ENCODE results near the gene OR2T35.
"Not testable (repeated sequence)": the region's sequence is repeated elsewhere in the genome, so short reads cannot be mapped to it uniquely, and the experiment has no call there.

OR2T35 gene

GRCh38 chr1:248645178-248645577 lies at the start of gene OR2T35:
OR2T35 (minus strand) TSS chr1:248645278; CDS start chr1:248639258, 6,020 bp downstream.
- not testable (repeated sequence) for DNase-seq

GRCh38 chr1:248691567-248692155 lies 46.6 kb upstream of the OR2T35 start:
- no peak for DNase-seq

- DNase-seq: no peak
Measured at GRCh38 chr1:248688527-248689298, 43.6 kb upstream of the OR2T35 start.

GRCh38 chr1:248686815-248687214 lies 41.7 kb upstream of the OR2T35 start:
- DNase-seq: no peak

GRCh38 chr1:248681651-248682050 lies 36.6 kb upstream of the OR2T35 start:
- no peak for DNase-seq

GRCh38 chr1:248670003-248670402 lies 24.9 kb upstream of the OR2T35 start:
- DNase-seq: no peak

GRCh38 chr1:248663453-248664328 lies 18.6 kb upstream of the OR2T35 start:
- not testable (repeated sequence) for DNase-seq

- DNase-seq: not testable (repeated sequence)
Measured at GRCh38 chr1:248656797-248657196, 11.7 kb upstream of the OR2T35 start.

GRCh38 chr1:248655354-248655753 lies 10.3 kb upstream of the OR2T35 start, which contains the start of gene OR2T27:
OR2T27 (minus strand) TSS chr1:248655528; CDS start chr1:248650884, 4,644 bp downstream.
- not testable (repeated sequence) for DNase-seq

- not testable (repeated sequence) for DNase-seq
Measured at GRCh38 chr1:248648770-248649536, 3.9 kb upstream of the OR2T35 start.

GRCh38 chr1:248642971-248643651 lies 2.0 kb downstream of the OR2T35 start:
- DNase-seq: not testable (repeated sequence)

GRCh38 chr1:248641583-248641982 lies 3.5 kb downstream of the OR2T35 start:
- not testable (repeated sequence) for DNase-seq

GRCh38 chr1:248640906-248641305 lies 4.2 kb downstream of the OR2T35 start:
- DNase-seq: not testable (repeated sequence)

GRCh38 chr1:248639652-248640051 lies 5.4 kb downstream of the OR2T35 start:
- not testable (repeated sequence) for DNase-seq

- DNase-seq: not testable (repeated sequence)
Measured at GRCh38 chr1:248636612-248637011, 8.5 kb downstream of the OR2T35 start.

GRCh38 chr1:248634991-248635390 lies 10.1 kb downstream of the OR2T35 start, which contains the start of gene OR2T11:
OR2T11 (minus strand) TSS chr1:248635091; CDS start chr1:248627128, 7,963 bp downstream.
- not testable (repeated sequence) for DNase-seq

GRCh38 chr1:248631354-248632008 lies 13.6 kb downstream of the OR2T35 start:
- no peak for DNase-seq

- no peak for DNase-seq
Measured at GRCh38 chr1:248630551-248630950, 14.5 kb downstream of the OR2T35 start.

GRCh38 chr1:248627971-248628844 lies 16.9 kb downstream of the OR2T35 start:
- DNase-seq: no peak

- DNase-seq: no peak
Measured at GRCh38 chr1:248625971-248626370, 19.1 kb downstream of the OR2T35 start.
